Umbilical cord (tissue), 2 donors: ENCODE data around the gene U2SURP. TPM values are rescaled to one million over a fixed set of nuclear protein-coding genes. Genes with fewer than 3 reads are reported as not detected.
"Not testable (repeated sequence)": the region's sequence is repeated elsewhere in the genome, so short reads cannot be mapped to it uniquely, and the experiment has no call there.

ENCODE experiments used
- DNase-seq: peaks from one replicate; pipeline ENCODE4 v3.0.0-alpha.2; 2015; ENCODE audit warnings: low spot score
- total RNA-seq: library from RNA; depleted of rRNA; stranded (reverse); fragments of >200 nt; gene quantifications from one replicate; pipeline ENCODE4 v1.2.3, GENCODE V29; 2014; ENCODE audit warnings: low replicate concordance; ENCODE audit not compliant: insufficient read depth

The U2SURP gene
- total RNA-seq, 1 donor from 2014 or later, result 53.2 TPM

DNA sequence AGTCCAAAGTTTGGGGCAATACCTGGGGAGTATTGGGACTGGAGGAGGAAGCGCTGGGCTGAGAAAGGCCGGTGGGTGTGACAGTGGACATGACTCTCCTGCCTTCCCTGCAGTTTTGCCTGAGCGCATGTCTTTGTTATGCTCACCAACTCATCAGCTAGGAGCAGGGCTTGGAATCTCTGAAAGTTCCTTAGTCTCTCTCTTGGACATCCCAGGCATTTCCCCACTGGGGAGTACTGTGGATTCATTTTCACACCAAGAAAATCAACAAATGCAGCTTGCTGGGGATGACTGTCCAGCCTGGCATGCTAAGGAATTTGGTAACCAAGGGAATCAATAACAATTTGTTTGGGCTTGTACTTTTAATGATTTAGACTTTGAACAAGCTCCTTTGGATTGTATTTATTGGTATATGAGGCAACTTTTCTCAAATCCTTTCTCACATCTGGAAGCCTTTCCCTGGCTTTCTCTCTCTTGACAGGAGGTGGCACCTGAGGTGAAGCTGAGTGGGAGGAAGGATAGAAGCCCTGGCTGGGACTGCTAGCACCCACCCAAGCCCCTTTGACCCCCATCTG is 69.7 kb downstream of the U2SURP start:
- no peak for DNase-seq

- no peak for DNase-seq
Observed at GRCh38 chr3:143071776-143072175, 70.4 kb downstream of the U2SURP start.

DNA sequence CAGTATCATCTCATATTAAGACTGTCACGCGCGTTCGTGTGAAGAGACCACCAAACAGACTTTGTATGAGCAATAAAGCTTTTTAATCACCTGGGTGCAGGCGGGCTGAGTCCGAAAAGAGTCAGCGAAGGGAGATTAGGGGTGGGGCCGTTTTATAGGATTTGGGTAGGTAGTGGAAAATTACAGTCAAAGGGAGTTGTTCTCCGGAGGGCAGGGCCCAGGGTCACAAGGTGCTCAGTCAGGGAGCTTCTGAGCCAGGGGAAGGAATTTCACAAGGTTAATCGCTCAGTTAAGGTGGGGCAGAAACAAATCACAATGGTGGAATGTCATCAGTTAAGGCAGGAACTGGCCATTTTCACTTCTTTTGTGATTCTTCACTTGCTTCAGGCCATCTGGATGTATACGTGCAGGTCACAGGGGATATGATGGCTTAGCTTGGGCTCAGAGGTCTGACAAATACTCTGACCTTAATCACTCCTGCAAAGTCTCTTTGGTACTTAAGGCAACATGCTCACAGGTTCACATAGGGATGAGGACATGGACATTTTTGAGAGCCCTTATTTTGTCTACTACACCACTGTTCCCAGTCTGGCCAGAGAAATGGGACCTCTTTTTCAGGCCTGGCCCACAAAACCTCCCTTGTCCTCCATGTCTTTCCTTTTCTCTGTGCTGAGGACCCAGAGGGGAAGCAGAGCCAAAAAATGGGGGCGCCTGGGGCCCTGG is 71.1 kb downstream of the U2SURP start:
- DNase-seq, result not testable (repeated sequence)

GRCh38 chr3:143073541-143073940 is 72.2 kb downstream of the U2SURP start:
- DNase-seq, result not testable (repeated sequence)

- DNase-seq, result not testable (repeated sequence)
Observed at GRCh38 chr3:143073983-143074382, 72.6 kb downstream of the U2SURP start.

DNA sequence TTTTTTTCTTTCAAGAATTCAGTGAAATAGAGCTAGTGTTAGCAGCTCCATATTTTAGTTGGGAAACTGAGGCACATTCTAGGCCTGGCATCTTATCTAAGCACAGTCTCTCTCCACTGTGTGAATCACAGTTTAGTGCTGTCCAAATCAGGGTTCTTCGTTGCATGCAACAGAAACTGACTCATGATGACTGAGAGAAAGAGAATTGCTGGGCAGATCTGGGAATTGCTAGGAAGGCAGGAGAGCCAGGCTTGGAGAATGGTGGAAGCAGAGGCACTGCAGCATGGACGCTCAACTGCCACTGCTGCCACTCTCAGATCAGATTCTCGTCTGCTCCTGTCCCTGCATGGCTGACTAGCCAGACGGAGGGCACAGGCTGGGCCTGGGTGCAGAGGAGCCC is 77.5 kb downstream of the U2SURP start:
- no peak for DNase-seq

- DNase-seq, result no peak
Observed at GRCh38 chr3:143080196-143080595, 78.8 kb downstream of the U2SURP start.

DNA sequence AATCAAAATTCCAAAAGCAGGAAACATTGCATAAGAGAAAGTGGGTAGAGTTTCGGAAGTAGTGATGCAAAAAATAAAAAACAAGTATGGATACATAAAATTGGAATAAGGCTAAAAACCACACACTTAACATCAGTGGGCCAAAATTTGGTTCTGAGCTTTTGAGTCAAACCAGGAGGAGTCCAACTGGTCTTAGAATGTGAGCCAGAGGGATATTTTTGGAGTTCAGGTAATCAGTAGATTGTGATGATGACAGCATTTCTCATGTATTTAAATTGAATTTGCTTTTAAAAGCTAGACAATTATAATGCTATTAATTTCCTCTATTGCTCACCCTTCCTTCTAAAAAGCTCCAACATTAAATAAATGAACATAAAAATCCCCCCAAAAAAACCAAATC is 80.0 kb downstream of the U2SURP start:
- DNase-seq, result no peak

DNA sequence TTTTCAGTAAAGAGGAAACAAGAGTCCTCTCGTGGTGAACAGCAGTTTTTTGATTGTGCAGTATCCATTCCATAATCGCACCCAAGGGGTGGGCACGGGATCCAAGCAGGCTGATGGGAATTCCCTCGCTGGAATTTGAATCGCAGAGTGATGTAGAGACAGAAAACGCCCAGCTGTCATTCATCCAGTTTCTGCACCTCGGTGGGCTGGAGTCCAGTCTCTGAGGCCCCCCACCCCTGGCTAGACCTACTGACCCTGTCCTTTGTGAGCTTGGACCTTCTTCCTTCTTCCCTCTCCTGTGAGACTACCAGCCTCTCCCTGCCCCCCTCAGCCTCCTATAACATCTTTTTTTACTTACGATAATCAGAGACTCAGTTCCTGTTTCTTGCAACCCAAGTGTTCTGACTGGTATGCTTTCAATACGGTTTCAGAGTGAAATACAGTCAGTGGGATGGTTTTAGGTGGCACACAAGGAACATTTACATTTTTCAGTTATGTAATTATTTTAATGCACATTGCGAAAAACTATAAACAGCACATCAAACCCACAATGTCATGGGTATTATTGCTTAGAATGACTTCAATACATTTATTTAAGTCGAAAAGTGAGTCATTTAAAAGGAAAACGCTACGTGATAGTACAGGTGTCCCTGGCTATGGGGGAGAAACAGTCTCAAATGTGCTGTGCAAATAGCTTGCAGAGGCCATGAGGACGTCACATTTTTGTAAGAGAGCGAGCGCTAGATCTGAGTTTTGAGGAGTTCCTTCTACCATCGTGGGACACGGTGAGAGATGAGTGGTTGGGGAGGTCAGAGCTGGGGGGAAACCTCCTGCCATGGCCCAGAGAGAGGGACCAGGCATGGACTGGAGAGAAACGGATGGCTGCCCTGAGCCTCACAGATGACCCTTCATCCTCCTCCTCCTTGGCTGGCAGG is 80.7 kb downstream of the U2SURP start:
- DNase-seq, result no peak

DNA sequence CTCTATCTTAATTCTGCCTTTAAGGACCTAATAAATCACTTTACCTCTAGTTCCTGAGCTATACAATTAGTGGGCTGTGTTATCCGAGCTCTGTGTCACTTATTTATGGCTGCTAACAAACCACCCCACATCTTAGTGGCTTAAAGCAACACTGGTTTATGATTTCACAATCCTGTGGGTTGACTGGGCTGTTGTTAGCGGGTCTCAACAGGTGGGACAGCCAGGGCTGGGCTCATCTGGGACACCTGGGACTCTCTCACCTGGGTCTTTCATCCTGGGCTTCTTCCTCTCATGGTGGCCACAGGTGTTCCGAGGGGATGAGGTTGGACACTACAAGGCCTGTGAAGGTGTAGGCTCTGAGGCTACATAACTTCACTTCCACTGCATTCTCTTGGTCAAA is 82.4 kb downstream of the U2SURP start:
- no peak for DNase-seq

- DNase-seq, result peak; percentile 24
Observed at GRCh38 chr3:143084856-143085731, 83.7 kb downstream of the U2SURP start.

- DNase-seq, result no peak
Observed at GRCh38 chr3:143088835-143089234, 87.5 kb downstream of the U2SURP start.

DNA sequence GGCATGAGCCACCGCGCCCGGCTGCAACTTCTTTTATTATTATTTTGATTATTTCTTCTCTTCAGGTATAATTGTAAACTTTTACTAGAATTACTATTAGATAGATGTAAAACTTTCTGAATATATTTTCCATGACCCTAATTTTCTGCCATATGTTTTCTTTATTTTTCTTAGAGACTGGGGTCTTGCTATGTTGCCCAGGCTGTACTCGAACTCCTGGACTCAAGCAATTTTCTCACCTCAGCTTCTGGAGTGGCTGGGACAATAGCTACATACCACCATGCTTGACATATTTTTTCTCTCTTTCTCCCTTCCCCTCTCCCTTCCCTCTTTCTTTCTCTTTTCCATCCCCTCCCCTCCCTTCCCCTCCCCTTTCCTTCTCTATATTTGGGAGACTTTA is 88.6 kb downstream of the U2SURP start:
- DNase-seq, result no peak

DNA sequence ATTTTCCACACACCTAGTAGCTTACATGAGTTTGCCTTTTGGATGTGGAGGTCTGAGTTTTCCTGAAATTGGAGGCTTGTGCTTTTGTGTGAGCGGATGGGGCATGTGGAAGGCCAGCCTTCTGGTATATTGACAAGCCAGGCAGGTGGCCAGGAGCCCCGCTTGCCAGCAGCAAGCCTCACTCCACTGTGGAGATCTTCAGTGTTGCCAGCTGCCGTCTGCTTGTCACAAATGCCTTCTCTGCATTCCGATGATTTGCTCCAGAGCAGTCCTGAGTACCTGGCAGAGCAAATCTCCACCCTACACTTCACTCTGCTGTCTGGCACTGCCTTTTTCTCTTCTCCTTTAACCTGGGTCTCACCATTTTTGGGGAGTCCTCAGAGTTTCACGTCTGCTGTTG is 89.1 kb downstream of the U2SURP start:
- DNase-seq, result no peak

DNA sequence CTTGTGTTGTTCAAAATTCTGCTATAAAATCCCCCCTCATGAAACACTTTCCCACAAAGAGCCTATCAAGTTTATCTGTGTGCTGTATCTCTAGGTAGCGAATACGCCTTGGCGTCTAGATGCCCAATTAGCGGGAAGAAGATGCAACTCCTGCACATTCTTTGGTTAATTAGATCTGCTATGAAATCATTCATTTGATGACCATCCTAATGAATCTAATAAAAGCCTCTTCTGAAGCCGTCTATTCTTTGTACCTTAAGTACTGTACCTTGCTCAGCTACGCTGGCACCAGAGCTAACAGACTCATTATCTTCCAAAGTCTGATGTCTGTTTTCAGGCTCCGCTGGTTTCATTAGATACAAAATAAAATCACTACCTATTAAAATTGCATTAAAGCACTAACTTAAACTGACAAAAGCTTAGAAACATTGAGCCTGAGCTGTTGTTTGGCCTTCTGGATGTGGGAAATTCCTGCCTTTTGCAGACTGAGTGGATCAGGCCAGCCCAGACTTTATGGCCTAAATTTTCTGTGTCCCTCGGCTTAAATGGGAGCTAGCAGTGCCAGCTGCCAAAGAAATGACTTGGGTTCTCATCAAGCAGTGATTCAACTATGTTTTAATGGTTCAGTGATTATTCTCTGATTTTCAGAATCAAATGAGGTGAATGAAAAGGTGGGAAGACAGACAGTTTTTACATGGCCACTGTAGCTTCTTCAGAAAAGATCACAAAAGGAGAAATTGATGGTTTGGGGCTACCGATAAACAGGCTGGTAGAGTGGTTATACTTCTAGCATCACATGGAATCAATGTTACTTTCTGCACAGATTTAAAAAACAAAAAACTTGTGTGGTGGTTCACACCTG is 89.8 kb downstream of the U2SURP start:
- DNase-seq, result no peak

DNA sequence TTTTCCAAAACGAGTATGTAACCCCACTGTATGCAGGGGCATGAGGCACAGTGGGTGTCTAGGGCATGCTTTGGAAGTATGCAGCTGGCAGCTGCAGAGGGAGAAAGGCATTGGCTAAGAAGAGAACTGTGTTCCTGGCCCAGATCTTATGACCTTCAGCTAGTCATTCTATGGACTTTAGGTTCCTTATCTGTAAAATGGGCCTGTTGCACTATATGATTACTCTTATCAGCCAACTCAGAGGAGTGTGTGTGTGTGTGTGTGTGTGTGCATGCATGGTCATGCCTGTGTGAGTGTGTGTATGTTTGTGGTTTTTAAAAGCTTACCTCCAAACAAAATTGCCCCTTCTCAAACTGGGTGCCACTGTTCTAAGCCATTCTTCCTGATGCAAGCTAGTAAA is 90.8 kb downstream of the U2SURP start:
- no peak for DNase-seq

DNA sequence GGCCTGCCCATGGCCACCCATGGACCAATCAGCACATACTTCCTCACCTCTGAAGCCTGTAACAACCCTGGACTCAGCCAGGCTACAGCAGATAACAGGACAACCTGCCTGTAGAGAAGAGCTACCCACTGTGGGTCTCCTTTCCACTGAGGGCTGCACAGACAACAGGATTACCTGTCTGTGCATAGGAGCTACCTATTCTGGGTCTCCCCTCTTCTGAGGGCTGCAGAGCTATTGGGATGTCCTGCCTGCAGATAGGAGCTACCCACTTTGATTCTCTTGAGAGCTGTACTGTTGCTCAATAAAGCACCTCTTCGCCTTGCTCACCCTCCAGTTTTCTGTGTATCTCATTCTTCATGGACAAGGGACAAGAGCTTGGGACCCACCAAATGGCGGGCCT is 94.4 kb downstream of the U2SURP start:
- DNase-seq, result no peak

- DNase-seq, result no peak
Observed at GRCh38 chr3:143098032-143098764, 96.8 kb downstream of the U2SURP start.

- no peak for DNase-seq
Observed at GRCh38 chr3:143099210-143099609, 97.8 kb downstream of the U2SURP start.

DNA sequence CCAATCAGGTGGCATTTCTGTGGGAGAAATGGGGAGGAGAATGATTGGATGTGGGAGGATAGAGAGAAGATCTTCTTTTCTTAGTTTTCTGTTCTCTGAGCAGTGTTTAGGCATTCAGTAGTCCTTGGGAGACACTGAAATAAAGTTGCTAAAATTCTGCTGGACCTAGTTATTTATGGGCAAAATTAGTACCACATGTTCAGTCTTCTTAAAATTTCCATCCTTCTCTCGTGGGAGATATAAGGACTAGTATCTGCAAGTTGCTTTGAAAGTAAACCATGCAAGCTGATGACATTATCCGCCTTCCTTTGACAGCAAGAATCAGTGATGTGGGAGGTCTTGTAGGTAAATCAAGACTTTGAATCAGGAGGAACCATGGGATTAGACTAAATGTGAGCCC is 98.3 kb downstream of the U2SURP start:
- no peak for DNase-seq
